Astrocyte of the cerebellum (primary cell): ENCODE results near the gene CCNI.

ENCODE experiments used
- DNase-seq: peaks from one replicate; pipeline ENCODE4 v3.0.0-alpha.2; 2011; ENCODE audit warnings: low read depth
- H3K4me3 ChIP-seq: 2 replicates; pipeline ENCODE4 v1.5.1; 2011; ENCODE audit warnings: mild to moderate bottlenecking, low read depth, low read length, moderate library complexity
- CTCF ChIP-seq: IDR thresholded peaks from 2 replicates; pipeline ENCODE4 v1.5.1; 2012; ENCODE audit warnings: low read length, low read depth, moderate library complexity, mild to moderate bottlenecking; ENCODE audit errors: missing control alignments
- in situ Hi-C: cut with HindIII; loops from 2 replicates; pipeline ENCODE4 v1.10.0; 2017; ENCODE audit warnings: low sequenced_read_pairs

CCNI gene, protein sequence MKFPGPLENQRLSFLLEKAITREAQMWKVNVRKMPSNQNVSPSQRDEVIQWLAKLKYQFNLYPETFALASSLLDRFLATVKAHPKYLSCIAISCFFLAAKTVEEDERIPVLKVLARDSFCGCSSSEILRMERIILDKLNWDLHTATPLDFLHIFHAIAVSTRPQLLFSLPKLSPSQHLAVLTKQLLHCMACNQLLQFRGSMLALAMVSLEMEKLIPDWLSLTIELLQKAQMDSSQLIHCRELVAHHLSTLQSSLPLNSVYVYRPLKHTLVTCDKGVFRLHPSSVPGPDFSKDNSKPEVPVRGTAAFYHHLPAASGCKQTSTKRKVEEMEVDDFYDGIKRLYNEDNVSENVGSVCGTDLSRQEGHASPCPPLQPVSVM

GRCh38 chr4:77075869-77076799 lies at the start of gene CCNI:
Gene CCNI (minus strand): TSS chr4:77075989. CDS start chr4:77066362, 9,627 bp downstream.
- in situ Hi-C loops, result no loop called here
- H3K4me3 ChIP-seq, result peak within 1 kb of the TSS; percentile 80
- TF ChIP-seq CTCF, result no peak
- peak; percentile 95 for DNase-seq

DNA sequence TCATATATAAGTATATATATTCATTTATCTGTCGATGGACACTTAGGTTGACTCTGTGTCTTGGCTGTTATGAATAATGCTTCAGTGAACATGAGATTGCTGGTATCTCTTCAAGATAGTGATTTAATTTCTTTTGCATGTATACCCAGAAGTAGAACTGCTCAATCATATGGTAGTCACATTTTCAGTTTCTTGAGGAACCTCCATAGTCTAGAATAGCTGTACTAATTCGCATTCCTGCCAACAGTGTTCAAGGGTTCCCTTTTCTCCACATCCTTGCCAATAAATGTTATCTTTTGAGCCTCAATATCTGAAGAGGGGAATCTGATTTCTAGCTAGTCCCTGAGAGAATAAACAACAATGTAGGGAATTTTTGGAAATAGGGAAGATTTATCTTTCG lies 48.8 kb upstream of the CCNI start:
- no peak overlapping the region for H3K4me3 ChIP-seq
- in situ Hi-C loops, result no loop called here

DNA sequence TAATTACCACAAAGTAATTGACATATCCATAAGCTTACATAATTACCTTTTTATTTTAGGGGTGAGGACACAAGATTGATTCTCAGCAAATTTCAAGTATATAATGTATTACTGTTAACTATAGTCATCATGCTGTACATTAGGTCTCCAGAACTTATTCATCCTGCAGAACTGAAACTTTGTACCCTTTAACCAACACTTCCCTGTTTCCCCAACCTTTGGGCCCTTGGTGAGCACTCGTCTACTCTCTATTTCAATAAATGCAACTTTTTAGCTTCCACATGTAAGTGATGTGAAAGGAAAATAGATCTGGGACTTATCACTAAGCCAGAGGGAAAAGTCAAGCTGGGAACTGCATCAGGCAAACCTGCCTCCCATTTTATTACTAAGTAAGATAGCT lies 47.6 kb upstream of the CCNI start:
- in situ Hi-C loops, result no loop called here
- DNase-seq, result no peak
- H3K4me3 ChIP-seq, result no peak overlapping the region
- no peak for TF ChIP-seq CTCF

More for the DNA sequence above, 48.8 kb upstream of the CCNI start:
- no peak for TF ChIP-seq CTCF
- no peak for DNase-seq

- no peak overlapping the region for H3K4me3 ChIP-seq
- TF ChIP-seq CTCF, result no peak
- in situ Hi-C loops, result no loop called here
- DNase-seq, result no peak
Observed at GRCh38 chr4:77122656-77123055, 46.9 kb upstream of the CCNI start.

- no peak for DNase-seq
- TF ChIP-seq CTCF, result no peak
- H3K4me3 ChIP-seq, result no peak overlapping the region
- in situ Hi-C loops, result no loop called here
Observed at GRCh38 chr4:77121736-77122240, 46.0 kb upstream of the CCNI start.

GRCh38 chr4:77120886-77121508 lies 45.2 kb upstream of the CCNI start:
- no peak for DNase-seq
- in situ Hi-C loops, result no loop called here
- H3K4me3 ChIP-seq, result no peak overlapping the region
- no peak for TF ChIP-seq CTCF
